Measurements from ENCODE around the gene GPATCH2.

GPATCH2 gene

GRCh38 chr1:217431395-217431794 lies 199.5 kb downstream of the GPATCH2 start:
- Histone ChIP-seq H3K27ac (ENCODE audit: low read depth in 2 of 2, low read length in 2 of 2) (no peak overlapping the region), H3K27me3 (ENCODE audit: control insufficient read depth in 2 of 2, insufficient read depth in 2 of 2, low read length in 2 of 2) (no peaks in the 10 kb centered on the region), H3K9ac (ENCODE audit: low read depth in 1 of 2, low read length in 2 of 2) (no peak overlapping the region), H3K36me3 (ENCODE audit: control insufficient read depth in 2 of 2, insufficient read depth in 2 of 2, low read length in 2 of 2) (peaks cover 0 to 2% of the 10 kb centered on the region in 2 donors), H3K9me3 (ENCODE audit: control insufficient read depth in 2 of 2, low read length in 2 of 2) (no peaks in the 10 kb centered on the region), H3K4me3 (ENCODE audit: low read length in 2 of 2) (no peak overlapping the region), H3K4me1 (ENCODE audit: control insufficient read depth in 2 of 2, insufficient read depth in 2 of 2, low read length in 2 of 2) (no peaks in the 10 kb centered on the region)

- no peak overlapping the region for H3K4me3 ChIP-seq (ENCODE audit: low read length in 2 of 2)
- H3K27ac ChIP-seq (ENCODE audit: low read depth in 2 of 2, low read length in 2 of 2): no peak overlapping the region
- H3K9me3 ChIP-seq (ENCODE audit: control insufficient read depth in 2 of 2, low read length in 2 of 2): no peaks in the 10 kb centered on the region
- no peak overlapping the region for H3K9ac ChIP-seq (ENCODE audit: low read depth in 1 of 2, low read length in 2 of 2)
- no peaks in the 10 kb centered on the region for H3K27me3 ChIP-seq (ENCODE audit: control insufficient read depth in 2 of 2, insufficient read depth in 2 of 2, low read length in 2 of 2)
- H3K36me3 ChIP-seq (ENCODE audit: control insufficient read depth in 2 of 2, insufficient read depth in 2 of 2, low read length in 2 of 2): no peaks in the 10 kb centered on the region
- H3K4me1 ChIP-seq (ENCODE audit: control insufficient read depth in 2 of 2, insufficient read depth in 2 of 2, low read length in 2 of 2): no peaks in the 10 kb centered on the region
These were observed 205.5 kb downstream of the GPATCH2 start for GRCh38 chr1:217425422-217425821.

DNA sequence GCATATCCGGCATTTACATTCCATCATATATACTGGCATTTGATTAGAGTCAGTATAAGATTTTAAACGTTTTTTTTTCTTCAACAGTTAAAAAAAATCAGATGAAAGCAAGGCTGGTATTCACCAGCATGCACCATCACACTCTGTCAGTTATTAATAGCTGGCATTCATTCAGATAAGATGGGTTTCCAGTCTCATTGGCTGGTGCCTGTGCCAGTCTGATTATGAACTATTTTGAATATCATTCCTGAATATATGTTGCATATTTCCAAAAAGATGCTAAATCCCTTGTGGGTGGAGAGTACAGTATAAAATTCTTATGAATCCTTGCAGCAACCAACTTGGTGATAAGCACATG lies 211.7 kb downstream of the GPATCH2 start:
- Histone ChIP-seq H3K9ac (ENCODE audit: low read depth in 1 of 2, low read length in 2 of 2) (no peak overlapping the region), H3K4me1 (ENCODE audit: control insufficient read depth in 2 of 2, insufficient read depth in 2 of 2, low read length in 2 of 2) (no peaks in the 10 kb centered on the region), H3K4me3 (ENCODE audit: low read length in 2 of 2) (no peak overlapping the region), H3K27ac (ENCODE audit: low read depth in 2 of 2, low read length in 2 of 2) (no peak overlapping the region), H3K27me3 (ENCODE audit: control insufficient read depth in 2 of 2, insufficient read depth in 2 of 2, low read length in 2 of 2) (no peaks in the 10 kb centered on the region), H3K36me3 (ENCODE audit: control insufficient read depth in 2 of 2, insufficient read depth in 2 of 2, low read length in 2 of 2) (no peaks in the 10 kb centered on the region), H3K9me3 (ENCODE audit: control insufficient read depth in 2 of 2, low read length in 2 of 2) (no peaks in the 10 kb centered on the region)

DNA sequence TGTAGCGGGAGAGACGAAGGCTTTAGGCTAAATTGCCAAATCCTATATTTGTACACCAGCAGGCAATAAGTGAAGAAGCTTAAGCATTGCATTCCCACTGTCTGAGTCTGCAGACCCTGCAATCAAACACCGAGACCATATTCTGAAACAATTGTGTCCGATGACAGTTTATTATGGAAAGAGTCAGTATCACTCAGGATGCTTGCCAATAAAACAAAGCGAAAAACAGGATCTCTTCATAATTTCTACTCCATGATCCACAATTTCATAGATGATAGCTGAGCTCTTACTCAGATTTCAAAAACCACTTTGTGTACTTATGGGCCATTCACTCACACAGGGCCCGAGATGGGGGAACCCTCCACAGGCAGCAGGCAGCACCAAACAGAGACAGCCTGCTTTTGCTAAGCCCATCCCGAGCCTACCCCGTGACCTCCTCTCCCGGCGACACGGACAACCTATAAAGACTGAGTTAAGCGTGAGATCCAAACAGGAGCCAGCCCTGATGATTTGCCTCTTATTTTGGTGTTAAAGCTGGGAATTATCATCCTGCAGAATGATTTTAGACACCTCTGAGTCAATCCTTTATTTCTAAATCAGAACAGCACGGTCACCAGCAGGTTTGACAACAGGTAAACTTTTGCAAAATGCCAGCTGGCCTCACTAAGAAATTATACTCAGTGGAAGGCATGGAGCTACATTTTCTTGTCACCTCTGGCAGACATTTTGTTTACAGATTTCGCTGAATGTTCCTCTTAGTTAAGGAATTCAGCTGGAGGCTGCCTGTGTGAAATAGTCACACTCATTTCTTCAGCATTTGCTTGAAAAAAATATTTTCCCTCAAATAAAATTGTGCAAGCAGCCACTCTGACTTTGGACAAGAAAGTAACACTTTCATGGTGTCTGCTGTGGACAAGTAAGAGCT lies 212.4 kb downstream of the GPATCH2 start:
- no peak overlapping the region for H3K9ac ChIP-seq (ENCODE audit: low read depth in 1 of 2, low read length in 2 of 2)
- H3K36me3 ChIP-seq (ENCODE audit: control insufficient read depth in 2 of 2, insufficient read depth in 2 of 2, low read length in 2 of 2): no peaks in the 10 kb centered on the region
- H3K4me3 ChIP-seq (ENCODE audit: low read length in 2 of 2): no peak overlapping the region
- no peak overlapping the region for H3K27ac ChIP-seq (ENCODE audit: low read depth in 2 of 2, low read length in 2 of 2)
- H3K27me3 ChIP-seq (ENCODE audit: control insufficient read depth in 2 of 2, insufficient read depth in 2 of 2, low read length in 2 of 2): no peaks in the 10 kb centered on the region
- H3K4me1 ChIP-seq (ENCODE audit: control insufficient read depth in 2 of 2, insufficient read depth in 2 of 2, low read length in 2 of 2): no peaks in the 10 kb centered on the region
- H3K9me3 ChIP-seq (ENCODE audit: control insufficient read depth in 2 of 2, low read length in 2 of 2): no peaks in the 10 kb centered on the region

DNA sequence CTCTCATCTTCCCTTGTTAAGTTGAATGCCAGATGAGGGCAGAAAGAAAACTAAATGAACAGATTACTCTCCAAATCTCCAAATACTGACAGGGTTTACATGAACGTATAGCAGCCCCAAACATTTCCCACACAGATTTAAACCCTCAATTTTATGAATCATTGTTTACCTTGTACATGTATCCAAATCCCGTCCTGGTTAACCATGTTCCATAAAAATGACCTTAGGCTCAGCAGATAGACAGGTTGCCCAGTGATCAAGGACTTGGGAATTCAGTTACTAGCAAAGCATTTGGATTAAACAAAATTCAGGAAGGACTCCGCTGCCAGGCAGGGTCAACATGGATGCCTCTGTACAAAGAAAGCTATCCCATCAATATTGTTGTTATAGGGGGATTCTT lies 213.5 kb downstream of the GPATCH2 start:
- H3K9me3 ChIP-seq (ENCODE audit: control insufficient read depth in 2 of 2, low read length in 2 of 2): no peaks in the 10 kb centered on the region
- H3K4me3 ChIP-seq (ENCODE audit: low read length in 2 of 2): no peak overlapping the region
- no peaks in the 10 kb centered on the region for H3K4me1 ChIP-seq (ENCODE audit: control insufficient read depth in 2 of 2, insufficient read depth in 2 of 2, low read length in 2 of 2)
- no peaks in the 10 kb centered on the region for H3K27me3 ChIP-seq (ENCODE audit: control insufficient read depth in 2 of 2, insufficient read depth in 2 of 2, low read length in 2 of 2)
- H3K27ac ChIP-seq (ENCODE audit: low read depth in 2 of 2, low read length in 2 of 2): no peak overlapping the region
- no peaks in the 10 kb centered on the region for H3K36me3 ChIP-seq (ENCODE audit: control insufficient read depth in 2 of 2, insufficient read depth in 2 of 2, low read length in 2 of 2)
- no peak overlapping the region for H3K9ac ChIP-seq (ENCODE audit: low read depth in 1 of 2, low read length in 2 of 2)

DNA sequence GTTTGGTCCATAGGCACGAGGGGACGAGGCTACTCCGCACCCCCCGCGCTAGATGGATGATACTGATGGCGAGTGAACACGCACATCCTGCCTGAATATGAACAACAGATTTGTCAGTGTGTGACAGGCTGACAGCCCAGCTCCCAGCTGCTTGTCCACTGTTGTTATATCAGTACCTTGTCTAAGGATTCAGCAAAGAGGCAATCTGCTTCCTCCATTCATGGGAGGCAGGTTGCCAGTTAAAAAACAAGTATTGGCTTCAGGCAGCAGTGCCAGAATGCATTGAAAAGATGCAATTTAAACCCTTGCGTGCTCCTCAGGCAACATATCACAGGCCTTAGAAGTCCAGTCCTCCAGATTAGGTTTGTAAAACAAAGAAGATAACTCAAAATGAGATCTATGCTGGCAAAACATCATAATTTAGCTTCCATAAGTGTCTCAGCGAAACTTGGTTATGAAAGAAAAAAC lies 223.3 kb downstream of the GPATCH2 start:
- Histone ChIP-seq H3K9ac (ENCODE audit: low read depth in 1 of 2, low read length in 2 of 2) (no peak overlapping the region), H3K36me3 (ENCODE audit: control insufficient read depth in 2 of 2, insufficient read depth in 2 of 2, low read length in 2 of 2) (no peaks in the 10 kb centered on the region), H3K27me3 (ENCODE audit: control insufficient read depth in 2 of 2, insufficient read depth in 2 of 2, low read length in 2 of 2) (no peaks in the 10 kb centered on the region), H3K9me3 (ENCODE audit: control insufficient read depth in 2 of 2, low read length in 2 of 2) (no peaks in the 10 kb centered on the region), H3K4me1 (ENCODE audit: control insufficient read depth in 2 of 2, insufficient read depth in 2 of 2, low read length in 2 of 2) (no peaks in the 10 kb centered on the region), H3K4me3 (ENCODE audit: low read length in 2 of 2) (no peak overlapping the region), H3K27ac (ENCODE audit: low read depth in 2 of 2, low read length in 2 of 2) (no peak overlapping the region)

DNA sequence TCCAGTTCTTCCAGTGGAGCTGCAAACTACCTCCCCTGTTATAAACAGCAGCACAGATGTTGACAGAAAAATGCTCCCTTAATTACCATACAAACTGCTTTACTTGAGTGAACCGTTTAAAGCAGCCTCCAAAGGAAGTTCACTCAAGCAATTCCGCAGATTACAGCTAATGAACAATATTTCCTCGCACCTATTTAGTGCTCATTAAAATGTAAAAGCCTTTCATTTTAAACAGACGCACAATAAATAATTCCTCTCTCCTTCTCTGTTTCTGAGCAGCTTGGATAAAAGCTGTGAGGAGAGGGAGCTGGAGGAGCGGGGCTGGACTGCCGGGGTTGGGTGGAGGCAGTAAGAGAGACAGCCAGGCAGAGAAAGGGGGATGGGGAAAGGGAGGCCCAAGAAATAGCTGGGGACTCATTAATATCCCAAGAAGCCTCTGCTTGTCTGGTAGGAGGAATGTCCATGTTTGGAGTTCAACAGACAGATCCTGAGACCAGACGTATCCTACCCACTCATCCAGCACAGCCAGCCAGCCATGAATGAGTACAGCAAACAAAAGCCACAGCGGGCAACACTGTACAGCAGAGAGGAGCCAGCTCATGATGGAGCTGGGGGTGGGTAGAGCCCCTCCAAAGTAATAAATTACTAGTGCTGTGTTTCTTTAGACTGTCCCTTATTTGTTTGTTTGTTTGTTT lies 227.7 kb downstream of the GPATCH2 start:
- Histone ChIP-seq H3K9ac (ENCODE audit: low read depth in 1 of 2, low read length in 2 of 2) (no peak overlapping the region), H3K9me3 (ENCODE audit: control insufficient read depth in 2 of 2, low read length in 2 of 2) (no peaks in the 10 kb centered on the region), H3K27me3 (ENCODE audit: control insufficient read depth in 2 of 2, insufficient read depth in 2 of 2, low read length in 2 of 2) (no peaks in the 10 kb centered on the region), H3K4me3 (ENCODE audit: low read length in 2 of 2) (no peak overlapping the region), H3K27ac (ENCODE audit: low read depth in 2 of 2, low read length in 2 of 2) (no peak overlapping the region), H3K4me1 (ENCODE audit: control insufficient read depth in 2 of 2, insufficient read depth in 2 of 2, low read length in 2 of 2) (no peaks in the 10 kb centered on the region), H3K36me3 (ENCODE audit: control insufficient read depth in 2 of 2, insufficient read depth in 2 of 2, low read length in 2 of 2) (no peaks in the 10 kb centered on the region)

DNA sequence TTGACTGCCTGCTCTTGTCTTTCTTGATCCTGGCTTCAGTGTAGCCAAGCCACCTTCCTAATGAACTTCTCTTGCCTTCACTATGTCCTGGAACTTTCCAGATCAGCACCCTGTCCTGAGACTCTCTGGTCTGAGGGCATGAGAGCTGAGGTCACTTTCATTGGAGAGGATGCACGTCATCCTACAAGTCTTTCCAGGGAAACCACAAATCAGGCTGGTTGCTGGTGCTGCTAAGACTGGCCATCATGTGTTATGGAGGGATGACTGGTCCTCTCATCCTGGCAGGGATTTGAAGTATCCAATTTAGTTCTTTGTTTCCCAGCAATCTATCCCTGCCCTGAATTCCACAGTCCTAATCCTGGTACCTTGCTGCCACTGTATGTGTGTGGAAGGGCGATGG lies 228.6 kb downstream of the GPATCH2 start:
- Histone ChIP-seq H3K9me3 (ENCODE audit: control insufficient read depth in 2 of 2, low read length in 2 of 2) (no peaks in the 10 kb centered on the region), H3K4me3 (ENCODE audit: low read length in 2 of 2) (no peak overlapping the region), H3K9ac (ENCODE audit: low read depth in 1 of 2, low read length in 2 of 2) (no peak overlapping the region), H3K4me1 (ENCODE audit: control insufficient read depth in 2 of 2, insufficient read depth in 2 of 2, low read length in 2 of 2) (no peaks in the 10 kb centered on the region), H3K36me3 (ENCODE audit: control insufficient read depth in 2 of 2, insufficient read depth in 2 of 2, low read length in 2 of 2) (no peaks in the 10 kb centered on the region), H3K27me3 (ENCODE audit: control insufficient read depth in 2 of 2, insufficient read depth in 2 of 2, low read length in 2 of 2) (no peaks in the 10 kb centered on the region), H3K27ac (ENCODE audit: low read depth in 2 of 2, low read length in 2 of 2) (no peak overlapping the region)

DNA sequence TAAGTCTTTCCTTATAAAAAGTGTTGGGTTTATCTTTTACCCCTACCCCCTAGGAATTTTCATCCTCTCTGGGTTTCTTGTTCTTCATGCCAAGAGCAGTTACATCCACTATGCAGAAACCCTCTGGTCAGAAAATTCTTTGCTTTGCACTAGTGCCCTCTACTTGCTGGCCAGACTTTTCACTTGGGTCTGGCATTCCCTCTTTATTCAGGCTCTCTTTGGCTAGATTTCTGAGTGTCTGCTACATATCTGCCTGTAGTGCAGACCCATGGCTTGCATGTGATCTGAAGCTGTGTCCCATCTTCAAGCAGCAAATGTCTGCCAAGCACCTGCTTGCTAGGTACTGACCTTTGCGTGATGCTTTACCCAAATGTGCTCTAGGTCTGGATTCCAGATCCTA lies 237.0 kb downstream of the GPATCH2 start:
- Histone ChIP-seq H3K9me3 (ENCODE audit: control insufficient read depth in 2 of 2, low read length in 2 of 2) (no peaks in the 10 kb centered on the region), H3K9ac (ENCODE audit: low read depth in 1 of 2, low read length in 2 of 2) (no peak overlapping the region), H3K27ac (ENCODE audit: low read depth in 2 of 2, low read length in 2 of 2) (no peak overlapping the region), H3K4me3 (ENCODE audit: low read length in 2 of 2) (no peak overlapping the region), H3K36me3 (ENCODE audit: control insufficient read depth in 2 of 2, insufficient read depth in 2 of 2, low read length in 2 of 2) (no peaks in the 10 kb centered on the region), H3K4me1 (ENCODE audit: control insufficient read depth in 2 of 2, insufficient read depth in 2 of 2, low read length in 2 of 2) (no peaks in the 10 kb centered on the region), H3K27me3 (ENCODE audit: control insufficient read depth in 2 of 2, insufficient read depth in 2 of 2, low read length in 2 of 2) (no peaks in the 10 kb centered on the region)

DNA sequence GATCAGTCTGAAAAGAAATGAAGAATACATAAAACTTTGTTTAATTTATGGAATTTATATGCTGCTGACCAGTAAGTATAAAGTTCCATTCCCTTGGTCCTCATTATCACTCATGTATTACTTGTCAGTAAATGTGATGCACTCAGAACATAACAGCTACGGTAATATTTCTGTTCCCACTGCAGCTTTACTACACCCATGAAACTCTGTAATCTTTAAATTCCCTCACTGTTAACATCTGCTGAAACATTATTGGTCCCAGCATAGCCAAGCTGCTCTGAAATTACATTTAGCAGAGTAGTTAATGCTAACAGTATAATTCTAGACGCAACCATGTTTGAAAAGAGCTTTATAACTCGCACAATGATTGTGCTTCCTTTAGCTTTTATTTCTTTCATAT lies 238.4 kb downstream of the GPATCH2 start:
- no peaks in the 10 kb centered on the region for H3K27me3 ChIP-seq (ENCODE audit: control insufficient read depth in 2 of 2, insufficient read depth in 2 of 2, low read length in 2 of 2)

More for the DNA sequence above, 238.4 kb downstream of the GPATCH2 start:
- Histone ChIP-seq H3K9me3 (ENCODE audit: control insufficient read depth in 2 of 2, low read length in 2 of 2) (no peaks in the 10 kb centered on the region), H3K4me1 (ENCODE audit: control insufficient read depth in 2 of 2, insufficient read depth in 2 of 2, low read length in 2 of 2) (no peaks in the 10 kb centered on the region), H3K9ac (ENCODE audit: low read depth in 1 of 2, low read length in 2 of 2) (no peak overlapping the region), H3K36me3 (ENCODE audit: control insufficient read depth in 2 of 2, insufficient read depth in 2 of 2, low read length in 2 of 2) (no peaks in the 10 kb centered on the region), H3K4me3 (ENCODE audit: low read length in 2 of 2) (no peak overlapping the region), H3K27ac (ENCODE audit: low read depth in 2 of 2, low read length in 2 of 2) (no peak overlapping the region)

Data from mucosa of rectum (tissue), 2 donors.